HepG2 (cell line): Measurements from ENCODE around the gene NSD1. TPM values are rescaled to one million over a fixed set of nuclear protein-coding genes. Genes with fewer than 3 reads are reported as not detected.

Experiments used
- DNMT3B ChIP-seq: conservative IDR thresholded peaks from 2 replicates; pipeline ENCODE4 v1.6.1; 2016; ENCODE audit warnings: missing biosample characterization, control low read depth
- MTERF4 ChIP-seq: sonication (generic); formaldehyde crosslinking; IDR thresholded peaks from 2 replicates; pipeline ENCODE4 v1.8.0; 2023; ENCODE audit warnings: mild to moderate bottlenecking, missing genetic modification reagents
- NFIB ChIP-seq: sonication (generic); formaldehyde crosslinking; IDR thresholded peaks from 2 replicates; pipeline ENCODE4 v1.9.0; 2021; ENCODE audit warnings: missing genetic modification reagents, mild to moderate bottlenecking, borderline replicate concordance
- REL ChIP-seq: sonication (generic); formaldehyde crosslinking; conservative IDR thresholded peaks from 2 replicates; pipeline ENCODE4 v1.8.0; 2022; ENCODE audit warnings: mild to moderate bottlenecking, missing genetic modification reagents, moderate library complexity
- U2AF2 ChIP-seq: fragments of 200-400 bp; formaldehyde crosslinking; IDR thresholded peaks from 2 replicates; pipeline ENCODE4 v1.6.1; 2017; ENCODE audit warnings: low read depth, mild to moderate bottlenecking, low read length
- ZNF12 ChIP-seq: sonication (generic); formaldehyde crosslinking; IDR thresholded peaks from 2 replicates; pipeline ENCODE4 v1.5.0; 2020; ENCODE audit warnings: missing genetic modification reagents
- ZNF17 ChIP-seq: sonication (generic); formaldehyde crosslinking; IDR thresholded peaks from 2 replicates; pipeline ENCODE4 v1.5.0; 2020; ENCODE audit warnings: mild to moderate bottlenecking, missing genetic modification reagents
- ZNF558 ChIP-seq: sonication (generic); formaldehyde crosslinking; IDR thresholded peaks from 2 replicates; pipeline ENCODE4 v1.9.0; 2022; ENCODE audit warnings: mild to moderate bottlenecking, missing genetic modification reagents, borderline replicate concordance
- polyA plus RNA-seq, 8 experiments: library from polyadenylated mRNA; depleted of rRNA in 3 of 8; stranded (reverse) in 7 of 8; unstranded in 1 of 8; fragments of >200 nt; fragmentation: Illumina TruSeq in 4 of 8; extraction: Trizol in 4 of 8; gene quantifications; 2 replicates each; pipeline versions ENCODE4 v1.2.1 to v1.2.3, GENCODE V29; 2011 to 2016; ENCODE audit warnings: low read depth in 4 of 8, missing spikeins in 1 of 8, mixed read lengths in 1 of 8; ENCODE audit not compliant: insufficient read depth in 1 of 8
- total RNA-seq, 5 experiments: library from RNA; depleted of rRNA; stranded (reverse); fragments of >200 nt; fragmentation: Illumina TruSeq; extraction: Trizol; gene quantifications; 2 replicates each; pipeline ENCODE4 v1.2.3, GENCODE V29; 2016; ENCODE audit warnings: low read depth in 1 of 5
- TF ChIP-seq, protein P1 (sequence below): IDR thresholded peaks from 2 replicates; pipeline ENCODE4 v1.6.1; 2016
- TF ChIP-seq, protein P2 (sequence below): sonication (generic); formaldehyde crosslinking; IDR thresholded peaks from 2 replicates; pipeline ENCODE4 v1.4.0; 2020; ENCODE audit warnings: missing genetic modification reagents
- TF ChIP-seq, protein P3 (sequence below): sonication (generic); formaldehyde crosslinking; IDR thresholded peaks from 2 replicates; pipeline ENCODE4 v1.4.0; 2020; ENCODE audit warnings: missing genetic modification reagents
- TF ChIP-seq, protein P4 (sequence below): sonication (generic); formaldehyde crosslinking; IDR thresholded peaks from 2 replicates; pipeline ENCODE4 v1.5.0; 2020; ENCODE audit warnings: mild to moderate bottlenecking, missing genetic modification reagents
- TF ChIP-seq, protein P5 (sequence below): sonication (generic); formaldehyde crosslinking; IDR thresholded peaks from 2 replicates; pipeline ENCODE4 v1.5.1; 2020; ENCODE audit warnings: mild to moderate bottlenecking, missing genetic modification reagents, moderate library complexity

Gene NSD1
- total and polyA plus RNA-seq, 2 of the 13 experiments (the other 11 are each of a cell fraction or from before 2014, with no cell fraction given), result 0.01 to 0.09 TPM

- TF ChIP-seq, protein P1, sequence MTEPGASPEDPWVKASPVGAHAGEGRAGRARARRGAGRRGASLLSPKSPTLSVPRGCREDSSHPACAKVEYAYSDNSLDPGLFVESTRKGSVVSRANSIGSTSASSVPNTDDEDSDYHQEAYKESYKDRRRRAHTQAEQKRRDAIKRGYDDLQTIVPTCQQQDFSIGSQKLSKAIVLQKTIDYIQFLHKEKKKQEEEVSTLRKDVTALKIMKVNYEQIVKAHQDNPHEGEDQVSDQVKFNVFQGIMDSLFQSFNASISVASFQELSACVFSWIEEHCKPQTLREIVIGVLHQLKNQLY, result peak; percentile 24; the same call in 1 of the 2 replicates
- peak; percentile 75 for TF ChIP-seq REL (CRISPR knock-in tag)
- no peak for TF ChIP-seq NFIB (CRISPR knock-in tag)
- TF ChIP-seq, protein P2, sequence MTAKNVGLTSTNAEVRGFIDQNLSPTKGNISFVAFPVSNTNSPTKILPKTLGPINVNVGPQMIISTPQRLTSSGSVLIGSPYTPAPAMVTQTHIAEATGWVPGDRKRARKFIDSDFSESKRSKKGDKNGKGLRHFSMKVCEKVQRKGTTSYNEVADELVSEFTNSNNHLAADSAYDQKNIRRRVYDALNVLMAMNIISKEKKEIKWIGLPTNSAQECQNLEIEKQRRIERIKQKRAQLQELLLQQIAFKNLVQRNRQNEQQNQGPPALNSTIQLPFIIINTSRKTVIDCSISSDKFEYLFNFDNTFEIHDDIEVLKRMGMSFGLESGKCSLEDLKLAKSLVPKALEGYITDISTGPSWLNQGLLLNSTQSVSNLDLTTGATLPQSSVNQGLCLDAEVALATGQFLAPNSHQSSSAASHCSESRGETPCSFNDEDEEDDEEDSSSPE (CRISPR knock-in tag), result peak; percentile 79; the same call in 1 of the 2 replicates
- TF ChIP-seq MTERF4, result peak; percentile 94
- 0 out of 2 replicates have a peak, but pooled peaks have one; percentile 31 for TF ChIP-seq U2AF2
- TF ChIP-seq DNMT3B, result no peak
- TF ChIP-seq ZNF17 (CRISPR knock-in tag), result no peak
- TF ChIP-seq, protein P3, sequence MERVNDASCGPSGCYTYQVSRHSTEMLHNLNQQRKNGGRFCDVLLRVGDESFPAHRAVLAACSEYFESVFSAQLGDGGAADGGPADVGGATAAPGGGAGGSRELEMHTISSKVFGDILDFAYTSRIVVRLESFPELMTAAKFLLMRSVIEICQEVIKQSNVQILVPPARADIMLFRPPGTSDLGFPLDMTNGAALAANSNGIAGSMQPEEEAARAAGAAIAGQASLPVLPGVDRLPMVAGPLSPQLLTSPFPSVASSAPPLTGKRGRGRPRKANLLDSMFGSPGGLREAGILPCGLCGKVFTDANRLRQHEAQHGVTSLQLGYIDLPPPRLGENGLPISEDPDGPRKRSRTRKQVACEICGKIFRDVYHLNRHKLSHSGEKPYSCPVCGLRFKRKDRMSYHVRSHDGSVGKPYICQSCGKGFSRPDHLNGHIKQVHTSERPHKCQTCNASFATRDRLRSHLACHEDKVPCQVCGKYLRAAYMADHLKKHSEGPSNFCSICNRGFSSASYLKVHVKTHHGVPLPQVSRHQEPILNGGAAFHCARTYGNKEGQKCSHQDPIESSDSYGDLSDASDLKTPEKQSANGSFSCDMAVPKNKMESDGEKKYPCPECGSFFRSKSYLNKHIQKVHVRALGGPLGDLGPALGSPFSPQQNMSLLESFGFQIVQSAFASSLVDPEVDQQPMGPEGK (CRISPR knock-in tag), result peak; percentile 98
- TF ChIP-seq, protein P4, sequence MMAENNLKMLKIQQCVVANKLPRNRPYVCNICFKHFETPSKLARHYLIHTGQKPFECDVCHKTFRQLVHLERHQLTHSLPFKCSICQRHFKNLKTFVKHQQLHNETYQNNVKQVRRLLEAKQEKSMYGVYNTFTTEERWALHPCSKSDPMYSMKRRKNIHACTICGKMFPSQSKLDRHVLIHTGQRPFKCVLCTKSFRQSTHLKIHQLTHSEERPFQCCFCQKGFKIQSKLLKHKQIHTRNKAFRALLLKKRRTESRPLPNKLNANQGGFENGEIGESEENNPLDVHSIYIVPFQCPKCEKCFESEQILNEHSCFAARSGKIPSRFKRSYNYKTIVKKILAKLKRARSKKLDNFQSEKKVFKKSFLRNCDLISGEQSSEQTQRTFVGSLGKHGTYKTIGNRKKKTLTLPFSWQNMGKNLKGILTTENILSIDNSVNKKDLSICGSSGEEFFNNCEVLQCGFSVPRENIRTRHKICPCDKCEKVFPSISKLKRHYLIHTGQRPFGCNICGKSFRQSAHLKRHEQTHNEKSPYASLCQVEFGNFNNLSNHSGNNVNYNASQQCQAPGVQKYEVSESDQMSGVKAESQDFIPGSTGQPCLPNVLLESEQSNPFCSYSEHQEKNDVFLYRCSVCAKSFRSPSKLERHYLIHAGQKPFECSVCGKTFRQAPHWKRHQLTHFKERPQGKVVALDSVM (CRISPR knock-in tag), result peak; percentile 50
- TF ChIP-seq, protein P5, sequence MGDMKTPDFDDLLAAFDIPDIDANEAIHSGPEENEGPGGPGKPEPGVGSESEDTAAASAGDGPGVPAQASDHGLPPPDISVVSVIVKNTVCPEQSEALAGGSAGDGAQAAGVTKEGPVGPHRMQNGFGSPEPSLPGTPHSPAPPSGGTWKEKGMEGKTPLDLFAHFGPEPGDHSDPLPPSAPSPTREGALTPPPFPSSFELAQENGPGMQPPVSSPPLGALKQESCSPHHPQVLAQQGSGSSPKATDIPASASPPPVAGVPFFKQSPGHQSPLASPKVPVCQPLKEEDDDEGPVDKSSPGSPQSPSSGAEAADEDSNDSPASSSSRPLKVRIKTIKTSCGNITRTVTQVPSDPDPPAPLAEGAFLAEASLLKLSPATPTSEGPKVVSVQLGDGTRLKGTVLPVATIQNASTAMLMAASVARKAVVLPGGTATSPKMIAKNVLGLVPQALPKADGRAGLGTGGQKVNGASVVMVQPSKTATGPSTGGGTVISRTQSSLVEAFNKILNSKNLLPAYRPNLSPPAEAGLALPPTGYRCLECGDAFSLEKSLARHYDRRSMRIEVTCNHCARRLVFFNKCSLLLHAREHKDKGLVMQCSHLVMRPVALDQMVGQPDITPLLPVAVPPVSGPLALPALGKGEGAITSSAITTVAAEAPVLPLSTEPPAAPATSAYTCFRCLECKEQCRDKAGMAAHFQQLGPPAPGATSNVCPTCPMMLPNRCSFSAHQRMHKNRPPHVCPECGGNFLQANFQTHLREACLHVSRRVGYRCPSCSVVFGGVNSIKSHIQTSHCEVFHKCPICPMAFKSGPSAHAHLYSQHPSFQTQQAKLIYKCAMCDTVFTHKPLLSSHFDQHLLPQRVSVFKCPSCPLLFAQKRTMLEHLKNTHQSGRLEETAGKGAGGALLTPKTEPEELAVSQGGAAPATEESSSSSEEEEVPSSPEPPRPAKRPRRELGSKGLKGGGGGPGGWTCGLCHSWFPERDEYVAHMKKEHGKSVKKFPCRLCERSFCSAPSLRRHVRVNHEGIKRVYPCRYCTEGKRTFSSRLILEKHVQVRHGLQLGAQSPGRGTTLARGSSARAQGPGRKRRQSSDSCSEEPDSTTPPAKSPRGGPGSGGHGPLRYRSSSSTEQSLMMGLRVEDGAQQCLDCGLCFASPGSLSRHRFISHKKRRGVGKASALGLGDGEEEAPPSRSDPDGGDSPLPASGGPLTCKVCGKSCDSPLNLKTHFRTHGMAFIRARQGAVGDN, result peak; percentile 94
- TF ChIP-seq ZNF558 (CRISPR knock-in tag), result no peak
- 0 out of 2 replicates have a peak, but pooled peaks have one; percentile 8 for TF ChIP-seq ZNF12
Observed at GRCh38 chr5:177086654-177087397, 46.7 kb upstream of the NSD1 start, which contains the start of gene FGFR4 (continued).
